ENCODE data around the gene HCK.
"Not testable (repeated sequence)": the region's sequence is repeated elsewhere in the genome, so short reads cannot be mapped to it uniquely, and the experiment has no call there.

The HCK gene

GRCh38 chr20:32029561-32029960 is 22.5 kb upstream of the HCK start:
- DNase-seq = no peak

- peak; percentile 34 for DNase-seq
These were observed 20.8 kb upstream of the HCK start for GRCh38 chr20:32031007-32031958.

- no peak for DNase-seq
These were observed 18.7 kb upstream of the HCK start for GRCh38 chr20:32033316-32033715.

DNA sequence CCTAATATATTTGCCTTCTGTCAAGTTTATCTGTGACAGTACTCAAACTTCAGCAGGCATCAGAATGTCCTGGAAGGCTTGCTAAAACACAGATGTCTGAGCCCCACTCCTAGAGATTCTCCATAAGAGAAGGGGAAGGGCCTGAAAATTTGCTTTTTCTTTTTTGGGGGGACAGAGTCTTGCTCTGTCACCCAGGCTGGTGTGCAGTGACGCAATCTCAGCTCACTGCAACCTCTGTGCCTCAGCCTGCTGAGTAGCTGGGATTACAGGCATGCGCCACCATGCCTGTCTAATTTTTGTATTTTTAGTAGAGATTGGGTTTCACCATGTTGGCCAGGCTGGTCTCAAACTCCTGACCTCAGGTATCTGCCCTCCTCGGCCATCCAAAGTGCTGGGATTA is 18.3 kb upstream of the HCK start:
- DNase-seq = not testable (repeated sequence)

DNA sequence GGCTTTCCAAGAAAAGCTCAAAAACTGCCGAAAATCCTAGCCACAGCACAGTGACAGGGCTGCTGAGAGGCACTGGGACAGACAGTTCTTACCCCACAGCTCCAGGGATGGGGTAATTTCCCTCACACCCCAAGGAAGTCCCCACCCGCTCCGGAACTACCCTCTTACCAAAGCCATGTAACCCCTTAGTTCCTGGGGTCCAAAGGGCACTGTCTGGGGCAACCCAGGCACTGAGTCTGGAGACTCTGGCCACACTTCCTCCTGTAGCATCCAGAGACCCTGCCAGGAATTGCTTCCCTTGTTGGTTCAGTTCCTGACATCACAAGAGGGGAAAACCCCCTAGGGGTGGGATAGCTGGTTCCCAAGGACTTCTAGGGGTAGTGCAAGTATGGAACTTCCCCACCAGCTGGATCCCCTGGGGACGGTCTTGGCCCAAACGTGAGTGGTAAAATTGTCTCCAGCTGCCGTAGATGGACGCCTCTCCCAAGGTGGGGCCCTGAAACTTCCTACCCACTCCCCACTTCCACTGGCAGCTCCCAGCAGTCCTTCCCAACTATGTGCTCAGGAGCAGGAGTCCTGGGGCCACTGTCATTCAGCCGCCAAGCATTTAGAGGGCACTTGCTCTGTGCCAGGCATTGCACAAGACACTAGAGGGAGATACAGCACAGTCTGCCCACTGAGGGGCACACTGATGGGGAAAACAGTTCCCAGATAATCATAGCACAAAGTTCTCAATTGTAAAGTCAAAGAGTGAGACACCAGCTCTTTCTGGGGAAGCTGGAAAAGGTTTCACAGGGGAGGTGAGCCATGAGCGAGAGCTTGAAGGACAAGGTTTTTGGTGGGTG is 17.2 kb upstream of the HCK start:
- no peak for DNase-seq

- no peak for DNase-seq
These were observed 16.6 kb upstream of the HCK start for GRCh38 chr20:32035426-32035779.

GRCh38 chr20:32036252-32036651 is 15.8 kb upstream of the HCK start:
- DNase-seq = no peak

- DNase-seq = no peak
These were observed 15.1 kb upstream of the HCK start for GRCh38 chr20:32036716-32037485.

DNA sequence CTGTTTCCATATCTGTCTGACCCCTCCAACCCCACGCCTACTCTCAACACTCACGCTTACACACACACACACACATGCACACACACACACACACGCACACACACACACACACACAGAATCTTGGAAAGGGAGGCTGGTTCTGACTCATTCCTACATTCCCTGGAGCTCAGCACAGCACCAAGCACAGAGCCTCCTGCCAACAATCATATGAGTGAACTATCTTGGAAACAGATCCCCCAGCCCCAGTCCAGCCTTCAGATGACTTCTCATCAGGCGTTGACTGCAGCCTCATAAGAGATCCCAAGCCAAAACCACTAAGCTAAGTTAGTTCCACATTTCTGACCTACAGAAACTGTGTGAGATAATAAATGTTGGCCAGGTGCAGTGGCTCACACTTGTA is 14.1 kb upstream of the HCK start:
- no peak for DNase-seq

GRCh38 chr20:32040142-32040953 is 11.7 kb upstream of the HCK start:
- no peak for DNase-seq

DNA sequence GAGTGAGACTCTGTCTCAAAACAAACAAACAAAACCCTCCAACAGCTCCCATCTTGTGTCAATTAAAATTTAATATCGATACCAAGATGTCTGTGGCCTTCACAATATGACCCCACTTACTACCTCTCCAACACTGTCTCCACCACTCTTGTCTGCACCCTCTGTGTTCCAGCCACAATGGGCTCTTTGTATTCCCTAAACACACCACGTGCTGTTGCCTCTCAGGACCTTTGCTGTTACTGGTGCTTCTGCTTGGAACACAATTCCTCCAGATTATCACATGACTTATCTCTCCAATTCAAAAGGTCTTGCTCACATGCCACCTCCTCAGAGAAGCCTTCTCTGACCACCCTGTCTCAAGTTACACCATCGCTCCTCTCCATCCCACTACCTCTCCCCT is 6.0 kb upstream of the HCK start:
- no peak for DNase-seq

DNA sequence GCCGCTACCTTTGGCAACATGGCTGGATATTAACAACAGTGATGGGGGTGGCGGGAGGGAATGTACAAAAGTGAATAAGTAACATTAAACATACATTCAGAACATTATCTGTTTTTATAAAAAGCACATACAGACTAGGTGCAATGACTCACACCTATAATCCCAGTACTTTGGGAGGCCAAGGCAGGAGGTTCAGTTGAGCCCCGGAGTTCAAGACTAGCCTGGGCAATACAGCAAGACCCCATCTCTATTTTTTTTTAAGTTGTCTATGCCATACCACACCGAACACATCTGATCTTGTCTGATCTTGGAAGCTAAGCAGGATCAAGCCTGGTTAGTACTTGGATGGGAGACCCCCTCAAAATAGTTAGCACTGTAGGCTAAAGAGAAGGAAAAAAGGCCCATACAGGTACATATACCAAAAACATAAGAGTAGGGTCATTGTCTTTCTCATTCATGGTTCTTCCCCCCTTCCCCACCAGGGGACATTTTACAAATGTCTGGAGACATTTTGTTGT is 1.7 kb upstream of the HCK start:
- DNase-seq = no peak

DNA sequence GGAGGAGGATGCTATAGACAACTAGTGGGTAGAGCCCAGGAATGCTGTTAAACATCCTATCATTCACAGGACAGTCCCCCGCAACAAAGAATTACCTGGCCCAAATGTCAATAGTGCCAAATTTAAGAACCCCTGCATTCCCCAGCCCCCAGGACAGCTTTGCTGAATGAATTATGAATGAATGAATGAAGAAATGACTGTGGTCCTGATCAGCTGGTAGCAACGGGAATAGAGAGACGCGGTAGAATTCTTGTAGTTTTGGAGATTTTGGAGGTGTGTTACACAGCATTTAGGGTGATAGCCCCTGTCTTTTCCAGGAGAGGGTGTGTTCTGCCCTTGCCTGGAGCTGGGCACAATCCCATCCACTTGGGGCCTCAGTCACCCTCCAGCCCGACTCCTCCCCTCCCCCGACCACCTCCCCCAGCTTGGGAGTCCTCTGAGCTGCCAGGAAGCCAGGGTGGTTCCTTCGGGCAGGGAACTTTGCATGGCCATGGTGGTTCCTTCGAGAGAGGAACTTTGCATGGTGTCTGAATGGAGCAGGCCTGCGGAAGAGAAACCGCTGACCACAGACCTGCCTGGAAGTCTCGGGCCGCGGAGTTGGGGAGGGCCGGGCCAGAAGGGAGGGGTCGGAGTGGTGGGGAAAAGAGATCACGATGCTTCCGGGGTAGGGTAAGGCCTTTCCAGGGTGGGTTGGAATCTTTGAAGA is 1.0 kb upstream of the HCK start:
- no peak for DNase-seq

GRCh38 chr20:32051720-32052089 is 337 bp upstream of the HCK start:
- DNase-seq = no peak

GRCh38 chr20:32052778-32053362 is 828 bp downstream of the HCK start:
- DNase-seq = no peak

DNA sequence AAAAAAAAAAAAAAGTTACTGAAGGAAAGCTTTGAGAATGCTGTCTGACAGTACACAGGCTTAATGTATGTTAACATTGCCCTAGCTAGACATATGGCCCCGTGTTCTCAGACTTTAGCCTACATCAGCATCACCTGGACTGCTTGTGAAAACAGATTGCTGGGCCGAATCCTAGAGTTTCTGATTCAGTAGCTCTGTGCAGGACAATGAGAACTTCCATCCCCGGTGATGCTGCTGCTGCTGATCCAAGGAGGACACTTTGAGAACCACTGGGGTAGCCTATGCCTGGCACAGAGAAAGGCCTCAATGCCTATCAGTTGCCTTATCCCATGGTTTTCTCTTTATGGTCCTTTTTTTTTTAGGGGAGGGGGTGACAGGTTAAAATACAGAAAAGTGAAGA is 1.6 kb downstream of the HCK start:
- no peak for DNase-seq

DNA sequence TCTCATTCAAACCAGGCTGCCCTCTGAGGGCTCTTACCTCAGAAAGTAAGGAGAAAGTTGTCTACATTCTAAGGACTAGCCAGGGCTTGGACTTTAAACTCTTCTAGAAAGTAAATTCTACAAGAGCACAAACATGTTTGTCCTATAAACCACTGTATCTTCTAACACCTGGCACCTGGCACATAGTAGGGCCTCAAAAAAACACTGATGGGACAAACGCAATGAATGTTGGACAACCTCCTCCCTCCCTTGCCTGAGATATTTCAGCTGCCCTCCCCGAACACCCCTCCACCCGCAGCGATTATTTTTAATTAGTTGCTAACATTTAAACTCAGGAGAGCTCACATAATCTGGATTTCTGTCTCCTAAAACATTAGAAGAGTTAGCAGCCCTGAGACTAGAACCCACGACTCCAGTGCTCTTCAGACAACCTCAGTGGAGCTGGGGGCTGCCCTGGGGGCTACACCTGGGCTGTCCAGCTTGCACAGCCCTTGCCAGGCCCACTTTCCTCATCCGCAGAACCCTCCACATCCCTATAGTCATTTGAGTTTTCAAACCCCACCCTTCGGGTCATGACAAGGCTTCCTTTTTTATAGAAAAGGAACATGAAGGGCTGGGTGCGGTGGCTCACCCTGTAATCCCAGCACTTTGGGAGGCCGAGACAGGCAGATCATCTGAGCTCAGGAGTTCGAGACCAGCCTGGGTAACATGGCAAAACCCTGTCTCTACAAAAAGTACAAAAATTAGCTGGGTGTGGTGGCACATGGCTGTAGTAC is 4.9 kb downstream of the HCK start:
- no peak for DNase-seq

DNA sequence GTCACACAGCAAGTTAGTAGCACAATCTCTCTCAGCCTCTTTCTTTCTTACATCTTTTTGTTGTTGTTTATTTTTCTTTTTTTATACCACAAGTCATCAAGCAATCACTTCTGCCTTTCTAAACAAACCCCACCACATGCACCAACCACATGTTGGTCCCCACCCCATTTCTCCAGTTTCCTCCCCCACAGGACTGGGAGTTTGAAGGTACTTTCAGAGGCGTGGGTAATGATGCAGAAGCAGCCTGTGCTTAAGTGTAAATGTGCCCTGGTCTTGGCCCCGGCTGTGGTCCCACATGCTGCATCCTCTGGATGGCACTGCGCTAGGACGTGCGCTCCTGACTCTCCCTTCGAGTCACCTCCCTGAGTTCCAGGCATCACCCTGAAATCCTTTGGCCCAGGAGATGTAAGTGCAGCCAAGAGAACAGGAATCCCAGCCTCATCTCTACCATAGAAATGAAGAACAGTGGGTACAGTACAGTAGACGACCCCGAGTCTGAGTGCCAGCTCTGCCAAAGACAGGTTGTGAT is 5.7 kb downstream of the HCK start:
- no peak for DNase-seq

GRCh38 chr20:32059189-32059588 is 7.1 kb downstream of the HCK start:
- DNase-seq = no peak

DNA sequence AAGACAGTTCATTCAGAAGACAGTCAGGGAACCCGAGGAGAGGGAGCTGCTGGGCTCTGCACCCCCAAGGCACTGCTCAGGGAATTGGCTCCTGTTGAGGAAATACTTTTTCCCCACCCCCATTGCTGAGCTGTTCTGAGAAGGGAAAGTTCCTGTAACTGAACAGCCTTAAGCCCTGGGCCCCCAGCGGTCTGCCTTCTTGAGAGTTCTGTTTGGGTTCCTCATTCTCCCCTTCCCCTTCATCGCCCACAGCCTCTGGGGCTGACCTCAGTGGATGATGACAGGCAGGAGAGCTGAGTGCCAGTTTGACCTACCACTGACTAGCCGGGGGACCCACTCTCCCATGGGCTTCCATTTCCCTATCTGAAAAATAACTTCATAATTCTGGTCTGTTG is 10.7 kb downstream of the HCK start:
- no peak for DNase-seq
